22Rv1 (cell line): ENCODE results near the gene FERMT2.

Experiments used
- CTCF ChIP-seq: fragments of 450-650 bp; IDR thresholded peaks from 2 replicates; pipeline ENCODE4 v1.5.1; 2017; ENCODE audit warnings: mild to moderate bottlenecking
- ZFX ChIP-seq: fragments of 450-650 bp; IDR thresholded peaks from 2 replicates; pipeline ENCODE4 v1.6.1; 2017; ENCODE audit warnings: antibody characterized with exemption, borderline replicate concordance

- TF ChIP-seq CTCF: no peak
- no peak for TF ChIP-seq ZFX
Observed at GRCh38 chr14:52835122-52835903, 115.5 kb downstream of the FERMT2 start.
